Measurements from ENCODE around the gene HLA-F. TPM values are rescaled to one million over a fixed set of nuclear protein-coding genes. Genes with fewer than 3 reads are reported as not detected.
A peak's percentile ranks its signal among the peaks of the same experiment; 100 is the strongest.

HLA-F gene
- total RNA-seq, 2 experiments from 2014 or later, result 282 to 310 TPM

- no peak overlapping the region for H3K27ac Mint-ChIP-seq
- no peaks in the 10 kb centered on the region for H3K9me3 Mint-ChIP-seq
- H3K4me3 Mint-ChIP-seq, result peak overlapping the region; percentile 94
- peaks cover 3% of the 10 kb centered on the region for H3K36me3 Mint-ChIP-seq (ENCODE audit: low read depth)
- no peaks in the 10 kb centered on the region for H3K27me3 Mint-ChIP-seq (ENCODE audit: low read depth)
- intact Hi-C loops (cut with micrococcal nuclease), result no loop called here
- peaks cover 17% of the 10 kb centered on the region for H3K4me1 Mint-ChIP-seq (ENCODE audit: low read depth)
- DNase-seq, result no peak
- CTCF ChIA-PET, result interaction anchor here (2.0 kb wide), 1 partner anchor 44 kb away, joined by 5 read pairs; no protein-coding TSS in a partner anchor
These were observed 23.8 kb downstream of the HLA-F start for GRCh38 chr6:29746846-29747687.

- no peaks in the 10 kb centered on the region for H3K27me3 Mint-ChIP-seq (ENCODE audit: low read depth)
- H3K27ac Mint-ChIP-seq, result no peak overlapping the region
- peak overlapping the region; percentile 94 for H3K4me3 Mint-ChIP-seq
- no peaks in the 10 kb centered on the region for H3K9me3 Mint-ChIP-seq
- DNase-seq, result no peak
- CTCF ChIA-PET, result interaction anchor here (1.2 to 2.3 kb wide), 5 partner anchors 10 to 98 kb away, joined by 5 to 10 read pairs (median 5); no protein-coding TSS in a partner anchor
- peaks cover 3% of the 10 kb centered on the region for H3K36me3 Mint-ChIP-seq (ENCODE audit: low read depth)
- intact Hi-C loops (cut with micrococcal nuclease), result no loop called here
- H3K4me1 Mint-ChIP-seq (ENCODE audit: low read depth), result peaks cover 17% of the 10 kb centered on the region
These were observed 24.5 kb downstream of the HLA-F start for GRCh38 chr6:29747688-29748250.

- peak; percentile 90 for DNase-seq
- intact Hi-C loops (cut with micrococcal nuclease), result loop anchor here (1.0 kb wide), 2 partner anchors 15 to 25 kb away; partner anchors contain the start of gene HLA-F
- CTCF ChIA-PET, result interaction anchor here (0.5 to 2.4 kb wide), 13 partner anchors 10 to 103 kb away, joined by 3 to 10 read pairs (median 5); no protein-coding TSS in a partner anchor
- H3K4me3 Mint-ChIP-seq, result peak overlapping the region; percentile 94
- peaks cover 20% of the 10 kb centered on the region for H3K4me1 Mint-ChIP-seq (ENCODE audit: low read depth)
- H3K36me3 Mint-ChIP-seq (ENCODE audit: low read depth), result peaks cover 3% of the 10 kb centered on the region
- no peaks in the 10 kb centered on the region for H3K27me3 Mint-ChIP-seq (ENCODE audit: low read depth)
- H3K9me3 Mint-ChIP-seq, result no peaks in the 10 kb centered on the region
- H3K27ac Mint-ChIP-seq, result no peak overlapping the region
These were observed 25.4 kb downstream of the HLA-F start for GRCh38 chr6:29748391-29749307.

- intact Hi-C loops (cut with micrococcal nuclease), result loop anchor here (1.0 kb wide), 2 partner anchors 14 to 26 kb away; partner anchors contain the start of gene HLA-F
- no peak overlapping the region for H3K27ac Mint-ChIP-seq
- CTCF ChIA-PET, result interaction anchor here (0.5 to 2.4 kb wide), 14 partner anchors 11 to 103 kb away, joined by 3 to 10 read pairs (median 5); partner anchors contain the start of gene HLA-F
- peak; percentile 25 for DNase-seq
- peaks cover 20% of the 10 kb centered on the region for H3K4me1 Mint-ChIP-seq (ENCODE audit: low read depth)
- peak overlapping the region; percentile 94 for H3K4me3 Mint-ChIP-seq
- H3K36me3 Mint-ChIP-seq (ENCODE audit: low read depth), result peaks cover 3% of the 10 kb centered on the region
- no peaks in the 10 kb centered on the region for H3K9me3 Mint-ChIP-seq
- H3K27me3 Mint-ChIP-seq (ENCODE audit: low read depth), result no peaks in the 10 kb centered on the region
These were observed 26.1 kb downstream of the HLA-F start for GRCh38 chr6:29749308-29749662.

GRCh38 chr6:29749668-29750067, 26.4 kb downstream of the HLA-F start:
- no peaks in the 10 kb centered on the region for H3K27me3 Mint-ChIP-seq (ENCODE audit: low read depth)
- H3K4me3 Mint-ChIP-seq, result peak overlapping the region; percentile 94
- H3K27ac Mint-ChIP-seq, result no peak overlapping the region
- intact Hi-C loops (cut with micrococcal nuclease), result loop anchor here (1.0 to 5.0 kb wide), 3 partner anchors 14 to 88 kb away; partner anchors contain the start of gene HLA-F
- CTCF ChIA-PET, result interaction anchor here (0.5 to 2.4 kb wide), 14 partner anchors 11 to 104 kb away, joined by 3 to 10 read pairs (median 5); partner anchors contain the start of gene HLA-F
- no peak for DNase-seq
- no peaks in the 10 kb centered on the region for H3K9me3 Mint-ChIP-seq
- H3K4me1 Mint-ChIP-seq (ENCODE audit: low read depth), result peaks cover 20% of the 10 kb centered on the region
- peaks cover 3% of the 10 kb centered on the region for H3K36me3 Mint-ChIP-seq (ENCODE audit: low read depth)

GRCh38 chr6:29750709-29751108, 27.5 kb downstream of the HLA-F start:
- Mint-ChIP-seq H3K27ac (no peak overlapping the region), H3K4me1 (ENCODE audit: low read depth) (peaks cover 20% of the 10 kb centered on the region), H3K4me3 (peak overlapping the region; percentile 11), H3K9me3 (no peaks in the 10 kb centered on the region), H3K27me3 (ENCODE audit: low read depth) (no peaks in the 10 kb centered on the region), H3K36me3 (ENCODE audit: low read depth) (no peaks in the 10 kb centered on the region)
- CTCF ChIA-PET, result interaction anchor here (1.2 to 2.4 kb wide), 3 partner anchors 12 to 84 kb away, joined by 3 to 9 read pairs (median 5); no protein-coding TSS in a partner anchor
- intact Hi-C loops (cut with micrococcal nuclease), result loop anchor here (5.0 kb wide), 1 partner anchor 87 kb away; no protein-coding TSS in a partner anchor
- no peak for DNase-seq

GRCh38 chr6:29751480-29751879, 28.2 kb downstream of the HLA-F start:
- peak overlapping the region; percentile 86 for H3K4me3 Mint-ChIP-seq
- no peaks in the 10 kb centered on the region for H3K27me3 Mint-ChIP-seq (ENCODE audit: low read depth)
- CTCF ChIA-PET, result interaction anchor here (0.6 to 4.2 kb wide), 11 partner anchors 9 to 213 kb away, joined by 3 to 19 read pairs (median 5); no protein-coding TSS in a partner anchor
- no peak overlapping the region for H3K27ac Mint-ChIP-seq
- no peaks in the 10 kb centered on the region for H3K9me3 Mint-ChIP-seq
- no peaks in the 10 kb centered on the region for H3K36me3 Mint-ChIP-seq (ENCODE audit: low read depth)
- no peak for DNase-seq
- intact Hi-C loops (cut with micrococcal nuclease), result loop anchor here (5.0 kb wide), 1 partner anchor 86 kb away; no protein-coding TSS in a partner anchor
- peaks cover 20% of the 10 kb centered on the region for H3K4me1 Mint-ChIP-seq (ENCODE audit: low read depth)

DNA sequence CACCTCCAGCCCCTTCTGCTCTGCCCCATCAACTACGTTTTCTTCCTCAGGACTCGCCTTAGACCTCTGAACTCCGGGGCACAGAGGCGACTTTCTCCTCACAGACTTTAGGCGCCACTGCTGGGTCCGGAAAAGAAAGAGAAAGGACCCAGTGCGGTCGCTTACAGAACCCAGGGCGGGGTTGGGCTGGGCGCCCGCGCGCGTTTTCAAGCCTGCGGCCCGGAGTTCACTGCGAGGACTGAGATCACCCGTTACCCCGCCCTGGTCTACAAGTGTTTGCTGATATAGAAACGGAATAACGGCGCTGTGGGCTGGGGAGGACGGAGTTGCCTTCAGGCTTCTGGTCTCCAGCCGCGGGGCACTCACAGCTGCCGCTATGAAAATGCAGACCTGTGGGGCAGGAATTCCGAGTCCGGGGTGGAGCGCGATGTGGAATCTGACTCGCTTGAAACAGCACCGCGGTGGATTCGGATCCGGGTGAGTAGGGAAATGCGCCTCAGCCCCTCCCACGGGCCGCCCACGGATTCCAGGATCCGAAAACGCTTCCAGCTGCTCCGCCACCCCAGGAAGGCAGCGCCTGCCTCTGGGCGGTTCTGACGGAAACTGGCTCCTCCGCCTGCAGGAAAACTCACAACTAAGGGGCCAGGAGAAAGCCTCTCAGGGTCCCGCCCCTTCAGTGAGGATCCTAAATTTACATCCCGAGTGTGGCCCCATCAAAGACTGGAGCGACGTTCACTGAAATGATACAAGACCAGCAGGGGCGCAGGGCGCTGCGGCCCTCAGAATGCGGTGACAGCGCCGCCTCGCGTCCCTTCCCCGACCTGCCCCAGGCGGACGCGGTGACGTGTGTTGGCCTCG, 29.4 kb downstream of the HLA-F start:
- Mint-ChIP-seq H3K4me1 (ENCODE audit: low read depth) (peaks cover 20% of the 10 kb centered on the region), H3K27ac (peak overlapping the region; percentile 76), H3K4me3 (peak overlapping the region; percentile 86), H3K36me3 (ENCODE audit: low read depth) (no peaks in the 10 kb centered on the region), H3K27me3 (ENCODE audit: low read depth) (peaks cover 2% of the 10 kb centered on the region), H3K9me3 (no peaks in the 10 kb centered on the region)
- DNase-seq, result peak; percentile 92
- CTCF ChIA-PET, result interaction anchor here (0.6 to 4.2 kb wide), 16 partner anchors 10 to 614 kb away, joined by 3 to 19 read pairs (median 5); no protein-coding TSS in a partner anchor
- intact Hi-C loops (cut with micrococcal nuclease), result loop anchor here (1.0 to 5.0 kb wide), 6 partner anchors 14 to 102 kb away; no protein-coding TSS in a partner anchor

- H3K36me3 Mint-ChIP-seq (ENCODE audit: low read depth), result no peaks in the 10 kb centered on the region
- peak overlapping the region; percentile 76 for H3K27ac Mint-ChIP-seq
- H3K27me3 Mint-ChIP-seq (ENCODE audit: low read depth), result peaks cover 2% of the 10 kb centered on the region
- H3K4me3 Mint-ChIP-seq, result peak overlapping the region; percentile 86
- intact Hi-C loops (cut with micrococcal nuclease), result loop anchor here (1.0 to 5.0 kb wide), 6 partner anchors 15 to 102 kb away; no protein-coding TSS in a partner anchor
- no peaks in the 10 kb centered on the region for H3K9me3 Mint-ChIP-seq
- DNase-seq, result no peak
- H3K4me1 Mint-ChIP-seq (ENCODE audit: low read depth), result peaks cover 15% of the 10 kb centered on the region
- CTCF ChIA-PET, result interaction anchor here (0.6 to 4.2 kb wide), 15 partner anchors 10 to 780 kb away, joined by 3 to 19 read pairs (median 5); no protein-coding TSS in a partner anchor
These were observed 30.0 kb downstream of the HLA-F start for GRCh38 chr6:29753309-29753644.

DNA sequence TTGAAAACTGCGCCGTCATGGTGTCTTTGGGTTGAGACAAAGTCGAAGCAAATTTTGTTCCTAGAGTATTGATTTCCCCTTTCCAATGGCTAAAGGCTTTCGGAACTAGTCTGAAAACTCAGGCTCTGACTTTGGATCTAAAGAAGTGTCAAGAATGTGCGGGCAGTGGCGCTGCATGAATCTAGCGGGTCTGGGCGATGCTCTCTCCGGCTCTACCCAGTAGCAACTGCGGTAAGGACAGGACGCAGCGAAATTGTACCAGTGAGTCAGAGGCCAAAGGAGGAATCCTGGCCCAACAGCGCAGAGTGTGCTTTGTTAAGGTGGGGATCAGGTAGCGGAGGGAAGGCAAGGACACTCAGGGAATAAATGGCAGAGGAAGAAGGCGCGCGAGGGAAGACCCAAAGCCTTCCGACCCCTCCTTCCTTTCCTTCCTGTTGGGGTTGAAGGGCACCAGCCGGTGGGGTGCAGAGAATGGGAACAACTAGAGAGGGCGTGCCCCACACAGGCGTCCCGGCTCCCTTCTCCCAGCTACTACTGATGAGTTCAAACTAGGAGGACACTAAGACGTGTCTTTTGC, 32.1 kb downstream of the HLA-F start:
- Mint-ChIP-seq H3K4me3 (no peak overlapping the region), H3K36me3 (ENCODE audit: low read depth) (no peaks in the 10 kb centered on the region), H3K27ac (no peak overlapping the region), H3K9me3 (no peaks in the 10 kb centered on the region), H3K27me3 (ENCODE audit: low read depth) (peaks cover 2% of the 10 kb centered on the region), H3K4me1 (ENCODE audit: low read depth) (peaks cover 3% of the 10 kb centered on the region)
- DNase-seq, result no peak
- intact Hi-C loops (cut with micrococcal nuclease), result no loop called here
- CTCF ChIA-PET, result interaction anchor here (1.5 to 4.2 kb wide), 4 partner anchors 8 to 53 kb away, joined by 4 to 19 read pairs (median 10); no protein-coding TSS in a partner anchor

Measured in activated naive CD4-positive, alpha-beta T cell treated with anti-CD3 and anti-CD28 coated beads for 36 hours (primary cell).